Calu3 (cell line): ENCODE results near the gene PSAPL1. TPM values are rescaled to one million over a fixed set of nuclear protein-coding genes. Genes with fewer than 3 reads are reported as not detected.

Source experiments
- BruUV-seq: library from RNA; stranded (reverse); fragments of 400-500 nt; replicated peaks from 2 replicates; lab custom pipeline; 2021; lab: Mats Ljungman, UMichigan
- CTCF ChIA-PET: fragments of 300-600 bp; sonication (Branson Sonifier 250); formaldehyde crosslinking; loops from one replicate; lab custom pipeline; 2022; ENCODE audit warnings: antibody characterized with exemption; lab: Charles Lee
- DNase-seq: peaks from one replicate; pipeline ENCODE4 v3.0.0; 2022
- H3K27ac Mint-ChIP-seq: one replicate; pipeline ENCODE4 v1.8.0; 2022; ENCODE audit warnings: mixed read lengths; ENCODE audit not compliant: unreplicated experiment
- H3K27me3 Mint-ChIP-seq: one replicate; pipeline ENCODE4 v1.8.0; 2022; ENCODE audit warnings: mixed read lengths; ENCODE audit not compliant: unreplicated experiment
- H3K36me3 Mint-ChIP-seq: one replicate; pipeline ENCODE4 v1.8.0; 2022; ENCODE audit warnings: mild to moderate bottlenecking, moderate library complexity, mixed read lengths; ENCODE audit not compliant: insufficient read depth, unreplicated experiment
- H3K4me1 Mint-ChIP-seq: one replicate; pipeline ENCODE4 v1.8.0; 2022; ENCODE audit warnings: mild to moderate bottlenecking, low read depth, mixed read lengths; ENCODE audit not compliant: unreplicated experiment
- H3K4me3 Mint-ChIP-seq: one replicate; pipeline ENCODE4 v1.8.0; 2022; ENCODE audit warnings: mild to moderate bottlenecking, low read depth, moderate library complexity, mixed read lengths; ENCODE audit not compliant: unreplicated experiment
- H3K9me3 Mint-ChIP-seq: one replicate; pipeline ENCODE4 v1.8.0; 2022; ENCODE audit warnings: low read depth, mixed read lengths; ENCODE audit not compliant: unreplicated experiment
- intact Hi-C: fragments of 100-400 bp; cut with micrococcal nuclease; formaldehyde crosslinking; loops from one replicate; pipeline ENCODE4 v1.10.0; 2022; ENCODE audit not compliant: unreplicated experiment
- total RNA-seq: library from RNA; stranded (reverse); gene quantifications from 2 replicates; pipeline ENCODE4 v1.2.3, GENCODE V29; 2022
- TF ChIP-seq, protein P1 (sequence below): fragments of 200-600 bp; IDR thresholded peaks from one replicate; pipeline ENCODE4 v1.8.0; 2022; ENCODE audit warnings: antibody characterized with exemption; ENCODE audit not compliant: unreplicated experiment

Gene PSAPL1
- total RNA-seq, 1 experiment from 2014 or later = not detected

- BruUV-seq = no TSS peak
- TF ChIP-seq, protein P1, sequence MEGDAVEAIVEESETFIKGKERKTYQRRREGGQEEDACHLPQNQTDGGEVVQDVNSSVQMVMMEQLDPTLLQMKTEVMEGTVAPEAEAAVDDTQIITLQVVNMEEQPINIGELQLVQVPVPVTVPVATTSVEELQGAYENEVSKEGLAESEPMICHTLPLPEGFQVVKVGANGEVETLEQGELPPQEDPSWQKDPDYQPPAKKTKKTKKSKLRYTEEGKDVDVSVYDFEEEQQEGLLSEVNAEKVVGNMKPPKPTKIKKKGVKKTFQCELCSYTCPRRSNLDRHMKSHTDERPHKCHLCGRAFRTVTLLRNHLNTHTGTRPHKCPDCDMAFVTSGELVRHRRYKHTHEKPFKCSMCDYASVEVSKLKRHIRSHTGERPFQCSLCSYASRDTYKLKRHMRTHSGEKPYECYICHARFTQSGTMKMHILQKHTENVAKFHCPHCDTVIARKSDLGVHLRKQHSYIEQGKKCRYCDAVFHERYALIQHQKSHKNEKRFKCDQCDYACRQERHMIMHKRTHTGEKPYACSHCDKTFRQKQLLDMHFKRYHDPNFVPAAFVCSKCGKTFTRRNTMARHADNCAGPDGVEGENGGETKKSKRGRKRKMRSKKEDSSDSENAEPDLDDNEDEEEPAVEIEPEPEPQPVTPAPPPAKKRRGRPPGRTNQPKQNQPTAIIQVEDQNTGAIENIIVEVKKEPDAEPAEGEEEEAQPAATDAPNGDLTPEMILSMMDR = no peak
- peaks cover 54% of the 10 kb centered on the region for H3K27me3 Mint-ChIP-seq
- no peak for DNase-seq
- H3K9me3 Mint-ChIP-seq = no peaks in the 10 kb centered on the region
- CTCF ChIA-PET = no interaction called here
- H3K4me1 Mint-ChIP-seq = no peaks in the 10 kb centered on the region
- intact Hi-C loops = no loop called here
- no peak overlapping the region for H3K4me3 Mint-ChIP-seq
- no peak overlapping the region for H3K27ac Mint-ChIP-seq
- no peaks in the 10 kb centered on the region for H3K36me3 Mint-ChIP-seq
Measured at GRCh38 chr4:7389101-7389701, 45.5 kb downstream of the PSAPL1 start.

DNA sequence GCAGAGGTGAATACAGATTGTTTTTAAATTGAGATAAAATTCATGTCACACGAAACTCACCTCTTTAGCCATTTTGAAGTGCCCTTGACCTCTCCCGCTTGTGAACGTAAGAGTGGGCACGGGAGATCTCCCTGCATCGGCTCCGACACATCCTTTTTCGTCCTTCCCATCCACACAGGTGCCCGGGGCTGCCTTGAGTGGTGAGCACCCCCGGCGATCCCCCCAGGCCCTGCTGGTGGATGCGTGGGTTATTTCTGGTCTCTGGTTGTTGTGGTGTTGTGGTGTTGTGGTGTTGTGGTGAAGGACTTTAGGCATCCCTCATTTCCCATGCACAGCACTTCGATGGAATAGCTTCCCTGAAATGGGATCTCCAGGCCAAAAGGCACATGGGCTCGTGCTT lies 46.1 kb downstream of the PSAPL1 start:
- Mint-ChIP-seq H3K27me3 (peaks cover 48% of the 10 kb centered on the region), H3K9me3 (no peaks in the 10 kb centered on the region), H3K36me3 (no peaks in the 10 kb centered on the region), H3K4me1 (no peaks in the 10 kb centered on the region), H3K4me3 (no peak overlapping the region), H3K27ac (no peak overlapping the region)
- CTCF ChIA-PET = no interaction called here
- TF ChIP-seq, protein P1 = no peak
- no TSS peak for BruUV-seq
- DNase-seq = no peak
- intact Hi-C loops = no loop called here

GRCh38 chr4:7387925-7388324 lies 46.8 kb downstream of the PSAPL1 start:
- DNase-seq = no peak
- H3K4me1 Mint-ChIP-seq = no peaks in the 10 kb centered on the region
- H3K36me3 Mint-ChIP-seq = no peaks in the 10 kb centered on the region
- BruUV-seq = no TSS peak
- no peak overlapping the region for H3K4me3 Mint-ChIP-seq
- CTCF ChIA-PET = no interaction called here
- TF ChIP-seq, protein P1 = no peak
- H3K27ac Mint-ChIP-seq = no peak overlapping the region
- H3K9me3 Mint-ChIP-seq = no peaks in the 10 kb centered on the region
- peaks cover 41% of the 10 kb centered on the region for H3K27me3 Mint-ChIP-seq
- intact Hi-C loops = no loop called here

GRCh38 chr4:7384929-7385890 lies 49.5 kb downstream of the PSAPL1 start:
- no peaks in the 10 kb centered on the region for H3K36me3 Mint-ChIP-seq
- no peak overlapping the region for H3K4me3 Mint-ChIP-seq
- H3K27ac Mint-ChIP-seq = no peak overlapping the region
- CTCF ChIA-PET = no interaction called here
- no TSS peak for BruUV-seq
- no peaks in the 10 kb centered on the region for H3K4me1 Mint-ChIP-seq
- no peaks in the 10 kb centered on the region for H3K9me3 Mint-ChIP-seq
- DNase-seq = no peak
- intact Hi-C loops = no loop called here
- TF ChIP-seq, protein P1 = no peak
- H3K27me3 Mint-ChIP-seq = peaks cover 39% of the 10 kb centered on the region
